Kidney (tissue), 14 donors: ENCODE results near the gene PRKN. TPM values are rescaled to one million over a fixed set of nuclear protein-coding genes. Genes with fewer than 3 reads are reported as not detected.

Experiments used
- DNase-seq, 5 donors: peaks; one replicate each; pipeline ENCODE4 v3.0.0-alpha.2; 2013 to 2020
- FAIRE-seq: peaks from 2 replicates; lab custom pipeline; 2012; peaks lifted over from hg19 to GRCh38; lab: Jason Lieb, UNC
- H3K27ac ChIP-seq, 2 donors: one replicate each; pipeline ENCODE4 v1.7.0; 2013; ENCODE audit warnings: low read depth in 2 of 2, low read length in 2 of 2, inconsistent platforms in 1 of 2
- H3K27me3 ChIP-seq: one replicate; pipeline ENCODE4 v1.7.1; 2013; ENCODE audit warnings: low read length, inconsistent platforms; ENCODE audit not compliant: control insufficient read depth, insufficient read depth
- H3K36me3 ChIP-seq, 3 donors: one replicate each; pipeline versions ENCODE4 v1.7.0 to v1.7.1; 2013; ENCODE audit warnings: low read length in 3 of 3, control low read depth in 1 of 3, inconsistent platforms in 1 of 3; ENCODE audit not compliant: insufficient read depth in 3 of 3, control insufficient read depth in 2 of 3
- H3K4me1 ChIP-seq, 3 donors: one replicate each; pipeline versions ENCODE4 v1.7.0 to v1.7.1; 2013; ENCODE audit warnings: low read length in 3 of 3, inconsistent platforms in 1 of 3, low read depth in 1 of 3; ENCODE audit not compliant: control insufficient read depth in 2 of 3, insufficient read depth in 2 of 3
- H3K4me3 ChIP-seq, 3 donors: one replicate each; pipeline versions ENCODE4 v1.7.0 to v1.8.1; 2013; ENCODE audit warnings: low read length in 3 of 3, control low read depth in 1 of 3, inconsistent platforms in 1 of 3
- H3K9ac ChIP-seq, 3 donors: one replicate each; pipeline versions ENCODE4 v1.7.0 to v1.7.1; 2013; ENCODE audit warnings: low read length in 3 of 3, control low read depth in 1 of 3, inconsistent platforms in 1 of 3
- H3K9me3 ChIP-seq, 3 donors: one replicate each; pipeline versions ENCODE4 v1.7.0 to v1.7.1; 2013; ENCODE audit warnings: low read length in 3 of 3, control low read depth in 1 of 3, inconsistent platforms in 1 of 3; ENCODE audit not compliant: control insufficient read depth in 2 of 3, insufficient read depth in 1 of 3
- intact Hi-C: fragments of 100-400 bp; cut with DNase I; formaldehyde crosslinking; loops from one replicate; pipeline ENCODE4 v1.11.1; 2022
- polyA plus RNA-seq: library from polyadenylated mRNA; stranded (reverse); fragments of 350-450 nt; fragmentation: Illumina TruSeq; extraction: RNeasy Lipid Tissue Mini Kit (QIAGEN cat#74804); gene quantifications from one replicate; pipeline ENCODE4 v1.2.3, GENCODE V29; 2014; ENCODE audit warnings: low read depth, low replicate concordance; ENCODE audit not compliant: insufficient read depth
- total RNA-seq: library from RNA; stranded (reverse); fragmentation: NEBNext Ultra II Directional; extraction: Animal tissue kit (Norgen Biotek cat#: 25700); gene quantifications from one replicate; pipeline ENCODE4 v1.2.1, GENCODE V29; 2021
- TF ChIP-seq, protein P1 (sequence below): IDR thresholded peaks from 3 replicates; pipeline ENCODE4 v1.5.1; 2012; ENCODE audit warnings: mild to moderate bottlenecking, moderate library complexity, borderline replicate concordance; ENCODE audit not compliant: insufficient read depth; ENCODE audit errors: extremely low read depth
- donor health status: control.
- donor health status: control.
- donor health status: control.
- donor health status: control.
- donor health status: control.
- donor health status: DM: yes; HTN: yes; CAD: no.
- donor health status: Normal renal cell carcinoma (clear cell type).

PRKN gene
- total and polyA plus RNA-seq, 2 donors from 2014 or later, result 8.6 to 10.4 TPM

DNA sequence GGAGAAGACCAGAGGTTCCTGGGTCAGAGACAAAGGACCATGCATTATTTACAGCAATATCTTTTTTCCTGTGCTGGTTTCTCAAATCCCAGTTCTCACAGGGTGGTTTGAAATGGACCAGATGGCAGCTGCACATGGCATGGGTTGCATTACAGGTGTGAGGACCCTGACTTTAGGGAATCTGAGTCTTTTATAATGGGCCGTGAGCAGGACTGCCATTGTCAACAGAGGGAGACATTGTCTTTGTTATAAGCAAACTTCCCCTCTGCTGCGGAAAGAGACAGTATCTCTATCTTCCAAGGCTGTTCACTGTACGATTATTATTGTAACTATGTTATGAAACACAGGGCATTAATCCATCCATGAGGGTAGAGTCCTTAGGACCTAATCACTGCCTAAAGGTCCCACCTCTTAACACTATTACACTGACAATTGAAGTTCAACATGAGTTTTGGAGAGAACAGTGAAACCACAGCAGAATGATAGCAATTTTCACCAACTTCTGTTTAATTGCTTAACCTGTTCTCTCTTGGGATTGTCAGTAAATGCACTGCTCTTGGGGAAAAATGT is 1297.6 kb downstream of the PRKN start:
- H3K4me1 ChIP-seq, result peaks cover 0 to 5% (median 0%) of the 10 kb centered on the region in 3 donors
- TF ChIP-seq, protein P1, sequence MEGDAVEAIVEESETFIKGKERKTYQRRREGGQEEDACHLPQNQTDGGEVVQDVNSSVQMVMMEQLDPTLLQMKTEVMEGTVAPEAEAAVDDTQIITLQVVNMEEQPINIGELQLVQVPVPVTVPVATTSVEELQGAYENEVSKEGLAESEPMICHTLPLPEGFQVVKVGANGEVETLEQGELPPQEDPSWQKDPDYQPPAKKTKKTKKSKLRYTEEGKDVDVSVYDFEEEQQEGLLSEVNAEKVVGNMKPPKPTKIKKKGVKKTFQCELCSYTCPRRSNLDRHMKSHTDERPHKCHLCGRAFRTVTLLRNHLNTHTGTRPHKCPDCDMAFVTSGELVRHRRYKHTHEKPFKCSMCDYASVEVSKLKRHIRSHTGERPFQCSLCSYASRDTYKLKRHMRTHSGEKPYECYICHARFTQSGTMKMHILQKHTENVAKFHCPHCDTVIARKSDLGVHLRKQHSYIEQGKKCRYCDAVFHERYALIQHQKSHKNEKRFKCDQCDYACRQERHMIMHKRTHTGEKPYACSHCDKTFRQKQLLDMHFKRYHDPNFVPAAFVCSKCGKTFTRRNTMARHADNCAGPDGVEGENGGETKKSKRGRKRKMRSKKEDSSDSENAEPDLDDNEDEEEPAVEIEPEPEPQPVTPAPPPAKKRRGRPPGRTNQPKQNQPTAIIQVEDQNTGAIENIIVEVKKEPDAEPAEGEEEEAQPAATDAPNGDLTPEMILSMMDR, result peak; percentile 16
- intact Hi-C loops, result no loop called here
- no peak overlapping the region for H3K9ac ChIP-seq
- DNase-seq, result no peak
- H3K27ac ChIP-seq, result no peak overlapping the region
- H3K36me3 ChIP-seq, result no peaks in the 10 kb centered on the region
- no peaks in the 10 kb centered on the region for H3K27me3 ChIP-seq
- FAIRE-seq, result no peak
- H3K9me3 ChIP-seq, result peaks cover 0 to 5% (median 0%) of the 10 kb centered on the region in 3 donors
- H3K4me3 ChIP-seq, result no peak overlapping the region

DNA sequence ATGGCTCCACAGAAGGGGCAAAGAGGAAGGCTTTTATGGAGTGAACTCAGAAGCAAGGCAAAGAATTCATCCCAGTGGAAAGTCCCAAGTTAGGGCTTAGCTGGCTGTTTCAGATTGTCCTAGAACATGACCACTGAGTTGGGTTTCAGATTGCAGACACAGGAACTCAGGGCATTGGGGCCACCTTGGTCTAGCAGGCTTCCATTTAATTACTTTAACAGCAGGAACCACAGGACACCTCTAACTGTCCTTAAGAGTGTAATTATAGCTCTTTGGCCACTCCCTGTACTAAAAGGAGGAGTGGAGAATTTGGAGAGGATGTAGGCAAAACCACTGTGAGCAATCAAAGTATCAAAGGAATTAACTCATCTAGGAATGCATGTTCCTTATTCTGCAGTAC is 1303.1 kb downstream of the PRKN start:
- H3K4me3 ChIP-seq, result no peak overlapping the region
- intact Hi-C loops, result no loop called here

DNA sequence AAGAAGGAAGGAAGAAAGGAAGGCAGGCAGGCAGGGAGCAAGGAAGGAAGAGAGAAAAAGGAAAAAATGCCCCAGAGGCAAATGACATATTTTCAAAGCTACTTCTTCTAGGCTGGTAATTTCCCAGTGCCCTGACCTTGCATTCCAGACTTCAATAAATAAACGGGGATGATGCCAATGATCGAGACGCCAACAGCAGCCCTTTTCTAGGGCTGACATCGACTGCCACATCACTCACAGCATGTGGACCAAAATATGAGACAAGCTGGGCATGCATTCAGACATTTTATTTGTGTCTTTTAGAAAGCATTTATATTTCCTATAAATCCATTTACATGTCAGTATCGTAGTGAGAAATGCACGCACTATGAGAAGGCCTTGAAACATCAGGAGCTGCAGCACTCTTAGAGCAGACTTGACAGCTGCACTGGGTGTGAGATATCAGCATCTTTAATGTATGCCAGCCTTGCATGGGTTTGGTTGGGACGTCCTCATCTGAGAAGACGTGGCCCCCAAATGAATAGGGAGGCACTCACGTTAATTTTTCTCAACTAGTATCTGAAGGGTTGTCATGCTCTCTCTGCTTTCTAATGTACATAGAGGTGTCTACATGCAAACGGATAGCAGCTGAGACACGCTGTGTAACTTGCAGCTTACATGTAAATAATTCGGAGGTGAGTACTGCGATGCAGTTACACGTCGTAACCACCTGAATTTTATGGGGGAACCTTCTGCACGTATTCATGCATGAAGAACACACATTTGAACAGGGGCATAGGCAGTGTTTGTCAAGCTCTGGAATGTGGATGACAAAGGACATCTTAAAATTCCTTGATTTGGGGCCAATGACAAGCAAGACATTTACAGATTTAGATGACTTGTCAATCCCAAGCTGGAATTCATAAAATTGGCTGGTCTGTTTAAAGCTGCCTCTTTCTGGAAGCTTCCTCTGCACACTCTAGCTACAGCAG is 1304.6 kb downstream of the PRKN start:
- H3K36me3 ChIP-seq, result no peaks in the 10 kb centered on the region
- TF ChIP-seq, protein P1, result no peak
- no peak overlapping the region for H3K4me3 ChIP-seq
- intact Hi-C loops, result no loop called here
- peaks cover 2 to 8% (median 4%) of the 10 kb centered on the region in 3 donors for H3K4me1 ChIP-seq
- no peaks in the 10 kb centered on the region for H3K9me3 ChIP-seq
- peak overlapping the region in 1 of 2 donors; percentile 2 for H3K27ac ChIP-seq
- H3K27me3 ChIP-seq, result no peaks in the 10 kb centered on the region
- DNase-seq, result no peak
- H3K9ac ChIP-seq, result no peak overlapping the region
- no peak for FAIRE-seq

More for the DNA sequence above, 1303.1 kb downstream of the PRKN start:
- Histone ChIP-seq H3K4me1 (peaks cover 0 to 4% (median 0%) of the 10 kb centered on the region in 3 donors), H3K9ac (no peak overlapping the region), H3K9me3 (no peaks in the 10 kb centered on the region), H3K27me3 (no peaks in the 10 kb centered on the region), H3K36me3 (no peaks in the 10 kb centered on the region), H3K27ac (no peak overlapping the region)
- TF ChIP-seq, protein P1, result no peak
- FAIRE-seq (no peak), DNase-seq (no peak)
